GM19452 (cell line): ENCODE results near the gene EGFR.

ENCODE experiments used
- ATAC-seq: cut with Tn5 transposase; IDR thresholded peaks from one replicate; pipeline ENCODE4 v1.9.1; 2021; ENCODE audit not compliant: unreplicated experiment

The EGFR gene

GRCh38 chr7:55018361-55019190 is at the start of gene EGFR:
Gene EGFR (plus strand): TSS chr7:55019017. CDS start chr7:55019278, 261 bp downstream.
- no peak for ATAC-seq

- no peak for ATAC-seq
Observed at GRCh38 chr7:54969208-54969967, 49.4 kb upstream of the EGFR start.

- ATAC-seq = no peak
Observed at GRCh38 chr7:54972733-54973294, 46.0 kb upstream of the EGFR start.

GRCh38 chr7:54978364-54979116 is 40.3 kb upstream of the EGFR start:
- ATAC-seq = no peak

GRCh38 chr7:54980521-54980920 is 38.3 kb upstream of the EGFR start:
- ATAC-seq = no peak

GRCh38 chr7:54981913-54982312 is 36.9 kb upstream of the EGFR start:
- ATAC-seq = no peak

- ATAC-seq = no peak
Observed at GRCh38 chr7:54985426-54986330, 33.1 kb upstream of the EGFR start.

- ATAC-seq = no peak
Observed at GRCh38 chr7:54986716-54987115, 32.1 kb upstream of the EGFR start.

GRCh38 chr7:54987772-54988171 is 31.0 kb upstream of the EGFR start:
- no peak for ATAC-seq

GRCh38 chr7:54988516-54988915 is 30.3 kb upstream of the EGFR start:
- no peak for ATAC-seq

- no peak for ATAC-seq
Observed at GRCh38 chr7:54989453-54990225, 29.2 kb upstream of the EGFR start.

GRCh38 chr7:54991341-54991740 is 27.5 kb upstream of the EGFR start:
- no peak for ATAC-seq

- ATAC-seq = no peak
Observed at GRCh38 chr7:54992871-54993475, 25.8 kb upstream of the EGFR start.

- ATAC-seq = no peak
Observed at GRCh38 chr7:54995166-54995565, 23.7 kb upstream of the EGFR start.

- peak; percentile 91 for ATAC-seq
Observed at GRCh38 chr7:54995610-54996363, 23.0 kb upstream of the EGFR start.

GRCh38 chr7:54996391-54996790 is 22.4 kb upstream of the EGFR start:
- ATAC-seq = no peak

GRCh38 chr7:55004579-55004978 is 14.2 kb upstream of the EGFR start:
- ATAC-seq = no peak

GRCh38 chr7:55005241-55005851 is 13.5 kb upstream of the EGFR start:
- no peak for ATAC-seq
